Measurements from ENCODE around the gene SPIRE1.

SPIRE1 gene

DNA sequence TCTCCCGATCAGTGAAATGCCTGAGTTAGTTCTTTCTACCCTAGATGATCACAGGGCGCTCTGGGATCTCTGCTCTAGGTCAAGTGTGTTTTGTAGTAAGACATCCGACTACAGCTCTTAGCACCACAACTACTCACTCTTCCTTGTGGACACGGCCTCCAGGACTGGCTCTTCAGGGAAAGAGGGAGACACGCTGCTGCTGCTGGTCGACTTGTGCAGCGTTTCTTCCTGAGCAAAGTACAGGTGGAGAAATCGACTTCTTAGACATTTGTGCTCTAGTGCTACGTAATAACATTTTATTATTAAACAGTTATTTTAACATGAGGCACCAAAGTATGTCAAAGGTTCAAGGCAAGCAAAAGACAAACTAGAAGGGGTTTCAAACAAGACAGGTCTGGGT is 193.2 kb downstream of the SPIRE1 start:
- no peak for DNase-seq (ENCODE audit: low read depth)
- TF ChIP-seq CTCF (IDR thresholded peaks at IDR 0.05; ENCODE audit: low read depth, low read length, missing control alignments): no peak
- no peak overlapping the region for H3K4me3 ChIP-seq (ENCODE audit: low read depth, low read length)
- in situ Hi-C loops (cut with HindIII; ENCODE audit: low sequenced_read_pairs): no loop called here

DNA sequence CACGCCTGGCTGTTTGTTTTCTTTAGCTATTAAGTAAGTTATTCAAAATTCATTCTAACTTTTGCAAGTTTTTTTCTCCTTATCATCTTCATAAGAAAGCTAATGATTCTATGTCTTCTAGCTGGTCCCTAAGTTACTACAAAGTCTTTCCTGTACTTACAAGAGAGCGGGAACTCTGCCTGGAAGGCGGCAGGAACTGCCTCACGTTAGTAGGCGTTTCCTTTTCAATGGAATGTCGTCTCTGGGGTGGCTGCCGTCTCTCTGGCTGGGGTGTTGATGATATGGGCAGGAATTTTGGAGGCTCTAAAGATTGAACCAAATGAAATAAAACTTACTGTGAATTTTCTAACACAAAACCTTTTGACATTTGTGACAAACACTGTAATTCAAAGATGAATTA is 194.7 kb downstream of the SPIRE1 start:
- H3K4me3 ChIP-seq (ENCODE audit: low read depth, low read length): no peak overlapping the region
- DNase-seq (ENCODE audit: low read depth): no peak
- no peak for TF ChIP-seq CTCF (IDR thresholded peaks at IDR 0.05; ENCODE audit: low read depth, low read length, missing control alignments)
- in situ Hi-C loops (cut with HindIII; ENCODE audit: low sequenced_read_pairs): no loop called here

DNA sequence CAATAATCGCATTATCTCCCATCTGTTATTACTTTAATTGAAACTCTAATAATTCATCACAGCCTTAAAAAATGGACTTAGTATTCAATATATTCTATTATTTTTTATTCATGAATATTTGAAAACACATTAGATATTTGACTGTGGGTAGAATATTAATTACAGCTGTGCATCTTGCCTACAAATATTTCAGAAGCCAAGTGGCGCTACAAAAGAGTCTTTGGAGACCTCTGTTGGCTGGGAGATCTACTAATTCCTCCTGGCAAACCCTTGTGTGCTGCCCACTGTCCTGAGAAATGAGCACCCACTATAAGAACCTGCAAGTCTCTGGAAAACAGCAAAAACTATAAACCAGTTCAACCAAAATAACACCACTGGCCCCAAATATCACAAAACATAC is 195.7 kb downstream of the SPIRE1 start:
- in situ Hi-C loops (cut with HindIII; ENCODE audit: low sequenced_read_pairs): no loop called here
- H3K4me3 ChIP-seq (ENCODE audit: low read depth, low read length): no peak overlapping the region
- DNase-seq (ENCODE audit: low read depth): no peak
- no peak for TF ChIP-seq CTCF (IDR thresholded peaks at IDR 0.05; ENCODE audit: low read depth, low read length, missing control alignments)

DNA sequence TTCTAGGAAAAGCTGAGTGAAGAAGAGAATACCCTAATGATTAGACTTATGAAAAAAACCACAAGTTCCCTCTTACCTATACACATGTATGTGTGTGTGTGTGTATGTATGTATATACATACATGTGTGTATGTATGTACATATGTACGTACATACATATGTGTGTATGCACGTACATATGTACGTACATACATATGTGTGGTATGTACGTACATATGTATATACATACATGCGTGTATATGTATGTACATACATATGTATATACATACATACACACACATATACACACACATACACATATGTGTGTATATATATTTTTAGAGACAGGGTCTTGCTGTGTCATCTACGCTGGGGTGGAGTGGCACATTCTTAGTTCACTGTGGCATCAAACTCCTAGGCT is 196.6 kb downstream of the SPIRE1 start:
- in situ Hi-C loops (cut with HindIII; ENCODE audit: low sequenced_read_pairs): no loop called here
- no peak for TF ChIP-seq CTCF (IDR thresholded peaks at IDR 0.05; ENCODE audit: low read depth, low read length, missing control alignments)
- no peak overlapping the region for H3K4me3 ChIP-seq (ENCODE audit: low read depth, low read length)
- DNase-seq (ENCODE audit: low read depth): no peak

- no peak overlapping the region for H3K4me3 ChIP-seq (ENCODE audit: low read depth, low read length)
- DNase-seq (ENCODE audit: low read depth): no peak
- TF ChIP-seq CTCF (IDR thresholded peaks at IDR 0.05; ENCODE audit: low read depth, low read length, missing control alignments): no peak
- in situ Hi-C loops (cut with HindIII; ENCODE audit: low sequenced_read_pairs): no loop called here
Observed at GRCh38 chr18:12460874-12461273, 197.0 kb downstream of the SPIRE1 start.

GRCh38 chr18:12458771-12459170 is 199.1 kb downstream of the SPIRE1 start:
- in situ Hi-C loops (cut with HindIII; ENCODE audit: low sequenced_read_pairs): no loop called here
- no peak for TF ChIP-seq CTCF (IDR thresholded peaks at IDR 0.05; ENCODE audit: low read depth, low read length, missing control alignments)
- no peak overlapping the region for H3K4me3 ChIP-seq (ENCODE audit: low read depth, low read length)

GRCh38 chr18:12456441-12456840 is 201.5 kb downstream of the SPIRE1 start:
- TF ChIP-seq CTCF (IDR thresholded peaks at IDR 0.05; ENCODE audit: low read depth, low read length, missing control alignments): no peak
- in situ Hi-C loops (cut with HindIII; ENCODE audit: low sequenced_read_pairs): no loop called here
- no peak for DNase-seq (ENCODE audit: low read depth)
- H3K4me3 ChIP-seq (ENCODE audit: low read depth, low read length): no peak overlapping the region

More at GRCh38 chr18:12458771-12459170, 199.1 kb downstream of the SPIRE1 start:
- no peak for DNase-seq (ENCODE audit: low read depth)
